Measurements from ENCODE around the gene CACNB2.

- no peak for TF ChIP-seq GABPA (IDR thresholded peaks at IDR 0.05; ENCODE audit: low read depth)
- no peak for TF ChIP-seq CTCF (IDR thresholded peaks at IDR 0.05; ENCODE audit: insufficient read depth, low read length)
- no peak for TF ChIP-seq REST (IDR thresholded peaks at IDR 0.05; ENCODE audit: insufficient replicate concordance, low read depth)
- no peak for TF ChIP-seq POLR2AphosphoS5 (IDR thresholded peaks at IDR 0.05; ENCODE audit: low read depth)
Measured at GRCh38 chr10:18136073-18136791, 4.0 kb upstream of the CACNB2 start.

All from HL-60 (cell line).